HG03354 (cell line): ENCODE data around the gene KIAA1671.
"Not testable (repeated sequence)": the region's sequence is repeated elsewhere in the genome, so short reads cannot be mapped to it uniquely, and the experiment has no call there.

Experiments used
- ATAC-seq: cut with Tn5 transposase; IDR thresholded peaks from one replicate; pipeline ENCODE4 v1.9.1; 2021; ENCODE audit warnings: mild to moderate bottlenecking; ENCODE audit not compliant: unreplicated experiment, poor library complexity, severe bottlenecking

The KIAA1671 gene

DNA sequence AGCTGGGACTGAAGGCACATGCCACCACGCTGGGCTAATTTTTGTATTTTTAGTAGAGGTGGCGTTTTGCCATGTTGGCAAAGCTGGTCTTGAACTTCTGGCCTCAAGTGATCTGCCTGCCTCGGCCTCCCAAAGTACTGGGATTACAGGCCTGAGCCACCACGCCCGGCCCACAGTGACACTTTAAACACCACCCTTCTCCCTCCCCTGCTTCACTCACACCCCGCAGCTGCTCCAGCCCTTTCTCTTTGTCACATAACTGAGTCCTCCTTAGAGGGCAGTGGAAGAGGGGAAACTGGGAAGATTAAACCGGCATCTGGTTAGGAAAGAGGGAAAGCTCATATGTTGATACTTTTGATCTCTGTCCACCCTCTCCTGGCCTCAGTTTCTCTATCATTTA, 252.0 kb downstream of the KIAA1671 start:
- not testable (repeated sequence) for ATAC-seq

GRCh38 chr22:25205847-25206246, 253.3 kb downstream of the KIAA1671 start:
- ATAC-seq, result no peak

DNA sequence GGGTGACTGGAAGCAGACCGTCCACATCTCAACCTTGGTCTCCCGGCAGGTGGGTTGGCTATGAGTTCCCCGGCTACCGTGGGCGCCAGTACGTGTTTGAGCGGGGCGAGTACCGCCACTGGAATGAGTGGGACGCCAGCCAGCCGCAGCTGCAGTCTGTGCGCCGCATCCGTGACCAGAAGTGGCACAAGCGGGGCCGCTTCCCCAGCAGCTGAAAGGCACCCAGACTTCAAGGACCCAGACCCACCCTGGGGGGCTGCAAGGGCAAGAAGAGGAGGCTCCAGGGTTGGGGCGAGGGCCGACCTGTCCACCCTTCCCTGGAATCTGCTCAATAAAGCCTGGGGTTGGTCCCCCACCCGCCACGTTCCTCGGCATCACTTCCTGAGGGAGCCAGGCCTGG, 254.5 kb downstream of the KIAA1671 start:
- ATAC-seq, result no peak

GRCh38 chr22:25207553-25208157, 255.1 kb downstream of the KIAA1671 start:
- ATAC-seq, result no peak

DNA sequence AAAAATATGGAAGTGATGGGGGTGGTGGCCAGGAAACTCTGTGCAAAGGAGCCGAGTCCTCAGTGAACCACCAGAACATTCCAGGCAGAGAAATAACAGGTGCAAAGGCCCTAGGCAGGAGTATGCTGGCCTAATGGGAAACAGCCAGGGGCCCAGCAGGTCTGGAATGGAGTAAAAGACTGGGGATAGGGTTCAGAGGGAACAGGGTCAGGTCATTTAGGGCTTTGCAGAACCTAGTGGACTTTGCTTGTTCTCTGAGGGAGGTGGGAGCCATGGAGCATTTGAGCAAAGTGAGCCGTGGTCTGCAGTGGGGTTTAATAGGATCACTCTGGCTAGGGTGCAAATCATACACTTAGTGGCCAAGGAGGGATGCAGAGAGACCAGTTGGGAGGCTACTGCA, 255.8 kb downstream of the KIAA1671 start:
- ATAC-seq, result no peak

GRCh38 chr22:25208743-25209505, 256.4 kb downstream of the KIAA1671 start:
- ATAC-seq, result no peak

GRCh38 chr22:25210793-25211192, 258.3 kb downstream of the KIAA1671 start:
- no peak for ATAC-seq

- ATAC-seq, result no peak
Measured at GRCh38 chr22:25212337-25212736, 259.8 kb downstream of the KIAA1671 start.

DNA sequence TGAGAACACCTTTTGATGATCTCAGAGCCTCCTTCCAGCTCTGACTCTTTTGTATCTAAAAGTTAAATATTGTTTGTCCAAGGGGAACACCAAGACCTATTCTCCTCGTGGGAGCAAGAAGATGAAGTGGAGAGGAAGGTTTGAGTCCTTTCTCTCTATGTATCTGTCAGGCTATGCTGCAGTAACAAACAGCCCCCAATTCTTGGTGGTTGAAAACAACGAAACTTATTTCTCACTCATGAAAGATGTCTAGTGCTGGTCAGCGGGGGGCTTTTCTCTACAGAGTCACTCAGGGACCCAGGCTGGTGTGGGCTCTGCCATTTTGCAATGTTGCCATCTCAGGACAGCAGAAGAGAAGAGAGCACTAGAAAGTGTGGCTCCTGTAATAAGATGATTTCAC, 260.7 kb downstream of the KIAA1671 start:
- no peak for ATAC-seq

- ATAC-seq, result no peak
Measured at GRCh38 chr22:25216230-25216629, 263.7 kb downstream of the KIAA1671 start.

DNA sequence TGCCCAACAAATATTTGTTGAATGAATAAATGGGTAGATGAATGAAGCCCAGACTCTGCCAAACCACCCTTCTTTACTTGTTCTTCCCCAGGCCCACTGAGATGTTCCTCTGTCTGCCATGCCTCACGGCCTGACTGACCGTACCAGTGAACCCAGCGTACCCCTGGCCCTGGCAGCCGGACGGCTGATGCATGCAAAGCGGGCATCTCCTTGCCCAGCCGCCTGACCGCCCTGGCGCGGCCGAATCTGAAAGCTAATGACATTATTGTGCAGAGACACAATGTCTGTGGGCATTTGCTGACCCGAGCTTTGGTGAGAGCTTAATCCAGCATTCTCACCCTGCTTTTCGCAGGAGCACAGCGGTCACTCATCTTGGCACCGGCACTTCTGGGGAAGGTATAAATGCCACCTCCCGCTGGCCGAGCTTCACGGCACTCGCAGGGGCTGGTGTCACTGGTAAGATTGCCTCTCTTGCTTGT, 266.7 kb downstream of the KIAA1671 start, which contains the start of gene CRYBB2:
Gene CRYBB2 (plus strand): TSS at position 429 of the 479 bp plus-strand sequence. CDS start 1,791 bp downstream, outside the sequence.
- no peak for ATAC-seq

- no peak for ATAC-seq
Measured at GRCh38 chr22:25219948-25220442, 267.5 kb downstream of the KIAA1671 start.

DNA sequence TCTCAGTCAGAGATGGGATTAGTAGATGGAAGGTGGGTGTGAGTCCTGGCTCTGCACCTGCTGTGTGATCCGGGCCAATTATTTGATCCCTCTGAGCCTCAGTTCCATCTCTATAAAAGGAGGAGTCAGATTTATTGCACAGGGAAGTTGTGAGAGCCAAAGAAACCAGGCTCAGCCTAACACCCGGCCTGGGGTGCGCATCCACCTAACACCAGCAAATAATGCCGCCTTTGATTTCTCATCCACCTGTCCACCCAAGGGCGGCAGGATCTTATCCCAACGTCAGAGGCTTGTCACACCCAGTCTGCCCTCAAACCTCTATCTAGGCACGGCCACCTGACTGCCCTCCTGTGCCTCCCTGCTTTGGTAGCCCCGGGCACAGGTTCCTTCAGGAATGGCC, 269.3 kb downstream of the KIAA1671 start:
- ATAC-seq, result no peak

- ATAC-seq, result no peak
Measured at GRCh38 chr22:25223269-25223850, 270.8 kb downstream of the KIAA1671 start.

DNA sequence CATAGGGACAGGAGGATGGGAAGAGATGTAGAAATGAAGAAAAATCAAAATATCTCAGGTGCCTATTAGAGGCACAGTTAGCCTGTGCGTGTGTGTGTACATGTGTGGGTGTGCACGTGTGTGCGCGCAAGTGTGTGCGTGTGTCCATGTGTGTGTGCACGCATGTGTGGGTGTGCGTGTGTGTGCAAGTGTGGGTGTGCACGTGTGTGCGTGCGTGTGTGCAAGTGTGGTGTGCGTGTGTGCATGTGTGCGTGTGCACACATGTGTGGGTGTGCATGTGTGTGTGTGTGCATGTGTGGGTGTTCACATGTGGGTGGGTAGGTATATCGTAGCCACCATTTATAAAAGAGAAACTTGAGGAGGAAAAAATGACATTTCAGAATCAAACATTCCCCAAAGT, 276.3 kb downstream of the KIAA1671 start:
- ATAC-seq, result no peak

- ATAC-seq, result not testable (repeated sequence)
Measured at GRCh38 chr22:25230760-25231159, 278.2 kb downstream of the KIAA1671 start.

GRCh38 chr22:25232301-25232700, 279.8 kb downstream of the KIAA1671 start:
- no peak for ATAC-seq

GRCh38 chr22:25233706-25234105, 281.2 kb downstream of the KIAA1671 start:
- not testable (repeated sequence) for ATAC-seq

DNA sequence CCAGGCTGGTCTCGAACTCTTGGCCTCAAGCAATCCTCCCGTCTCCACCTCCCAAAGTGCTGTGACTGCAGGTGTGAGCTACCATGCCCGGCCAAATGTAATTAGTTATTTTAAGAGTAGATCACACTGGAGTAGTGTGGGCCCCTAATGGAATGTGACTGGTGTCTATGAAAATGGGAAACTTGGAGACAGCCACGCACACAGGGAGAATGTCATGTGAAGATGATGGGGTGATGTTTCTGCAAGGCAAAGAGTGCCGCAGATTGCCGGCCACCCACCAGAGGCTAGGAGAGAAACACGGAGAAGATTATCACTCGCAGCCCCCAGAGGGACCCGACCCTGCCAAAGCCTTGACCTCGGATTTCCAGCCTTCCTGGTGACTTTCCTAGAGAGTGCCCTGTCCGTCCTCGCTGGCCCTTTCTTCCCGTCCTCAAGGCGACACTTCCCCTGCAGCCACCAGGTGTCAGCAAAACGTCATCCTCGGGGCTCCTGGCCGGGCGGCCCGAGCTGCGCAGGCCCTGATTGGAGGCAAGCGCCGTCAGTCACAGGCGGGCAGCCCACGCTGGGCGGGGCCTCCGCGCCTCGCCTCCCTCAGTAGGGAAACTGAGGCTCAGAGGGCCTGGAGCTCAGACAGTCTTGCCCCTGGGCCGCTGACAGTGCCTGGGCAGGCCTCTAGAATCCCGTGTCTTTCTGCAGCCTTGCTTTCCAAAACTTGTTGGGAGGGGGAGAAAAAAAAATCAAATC, 283.2 kb downstream of the KIAA1671 start:
- ATAC-seq, result no peak

DNA sequence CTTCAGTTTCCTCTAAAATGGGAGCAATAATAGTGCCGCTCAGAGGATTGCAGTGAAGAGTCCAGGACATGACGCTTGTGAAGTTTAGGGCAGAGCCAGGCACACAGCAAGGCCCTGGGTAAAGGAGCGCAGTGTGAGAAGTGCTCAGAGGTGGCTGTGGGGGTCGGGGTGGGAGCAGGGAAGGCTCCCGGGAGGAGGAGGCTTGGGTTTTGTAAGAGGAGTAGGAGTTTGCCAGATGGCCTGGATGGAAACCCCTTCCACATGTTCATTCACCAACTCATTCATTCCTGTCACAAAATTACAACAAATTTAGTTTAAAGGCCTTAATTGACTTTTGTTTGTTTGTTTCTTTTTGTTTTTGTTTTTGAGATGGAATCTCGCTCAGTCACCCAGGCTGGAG, 283.9 kb downstream of the KIAA1671 start:
- no peak for ATAC-seq
